H1 (cell line): ENCODE data around the gene TRAF6. TPM values are rescaled to one million over a fixed set of nuclear protein-coding genes. Genes with fewer than 3 reads are reported as not detected.

Experiments used
- CTCF ChIA-PET: fragments of 300-600 bp; sonication (Branson Sonifier 250); formaldehyde crosslinking; loops from one replicate; lab custom pipeline; 2021; ENCODE audit not compliant: partially characterized antibody; lab: Charles Lee
- POLR2A ChIA-PET: fragments of 300-600 bp; sonication (Branson Sonifier 250); formaldehyde crosslinking; loops from one replicate; lab custom pipeline; 2021; ENCODE audit warnings: inconsistent platforms; ENCODE audit not compliant: partially characterized antibody; lab: Charles Lee
- DNase-seq, 2 experiments: peaks; one replicate each; pipeline versions ENCODE4 v3.0.0 to v3.0.0-alpha.2; 2010 to 2022; ENCODE audit warnings: low spot score in 2 of 2, low read depth in 1 of 2, mixed read lengths in 1 of 2
- FAIRE-seq: peaks from 2 replicates; lab custom pipeline; 2011; peaks lifted over from hg19 to GRCh38; lab: Jason Lieb, UNC
- H2AFZ ChIP-seq: 2 replicates; pipeline ENCODE4 v1.8.1; 2012; ENCODE audit warnings: low read length, inconsistent platforms
- H2AK5ac ChIP-seq: 2 replicates; pipeline ENCODE4 v1.6.1; 2013; ENCODE audit warnings: low read depth, low read length
- H2BK120ac ChIP-seq: replicated peaks from 2 replicates; pipeline ENCODE3; 2013; ENCODE audit warnings: low read depth, low read length, inconsistent platforms
- H2BK12ac ChIP-seq: 2 replicates; pipeline ENCODE4 v1.6.1; 2013; ENCODE audit warnings: low read depth, low read length
- H2BK15ac ChIP-seq: 2 replicates; pipeline ENCODE4 v1.6.1; 2013; ENCODE audit warnings: low read length
- H2BK20ac ChIP-seq: 2 replicates; pipeline ENCODE4 v1.6.1; 2013; ENCODE audit warnings: low read length
- H2BK5ac ChIP-seq: 2 replicates; pipeline ENCODE4 v1.6.1; 2013; ENCODE audit warnings: low read depth, low read length
- H3K14ac ChIP-seq: 2 replicates; pipeline ENCODE4 v1.6.1; 2013; ENCODE audit warnings: inconsistent platforms; ENCODE audit not compliant: insufficient read length
- H3K18ac ChIP-seq: 2 replicates; pipeline ENCODE4 v1.6.1; 2013; ENCODE audit warnings: low read length; ENCODE audit errors: extremely low read depth
- H3K23ac ChIP-seq: 2 replicates; pipeline ENCODE4 v1.6.1; 2013; ENCODE audit warnings: inconsistent platforms; ENCODE audit not compliant: insufficient read length
- H3K23me2 ChIP-seq: 2 replicates; pipeline ENCODE4 v1.6.1; 2013; ENCODE audit warnings: low read depth, low read length
- H3K27ac ChIP-seq: 2 replicates; pipeline ENCODE4 v1.6.1; 2011; ENCODE audit warnings: low read depth, low read length, inconsistent platforms
- H3K27me3 ChIP-seq, 4 experiments: replicated peaks in 1 of 4; 1 replicate in 1 of 4; 2 replicates in 3 of 4; pipeline versions ENCODE4 v1.6.1 to v1.8.1; 2011 to 2013; ENCODE audit warnings: low read length in 3 of 4, mild to moderate bottlenecking in 3 of 4, inconsistent platforms in 2 of 4, mixed read lengths in 2 of 4, moderate library complexity in 1 of 4; ENCODE audit not compliant: control insufficient read depth in 3 of 4, insufficient read depth in 3 of 4; ENCODE audit errors: extremely low read depth in 1 of 4
- H3K36me3 ChIP-seq, 4 experiments: 2 replicates each; pipeline versions ENCODE4 v1.6.1 to v1.8.1; 2011 to 2013; ENCODE audit warnings: mild to moderate bottlenecking in 4 of 4, low read length in 3 of 4, moderate library complexity in 2 of 4, control low read depth in 1 of 4, inconsistent platforms in 1 of 4; ENCODE audit not compliant: insufficient read depth in 4 of 4, control insufficient read depth in 2 of 4
- H3K4ac ChIP-seq: replicated peaks from 2 replicates; pipeline ENCODE3; 2013; ENCODE audit warnings: low read length, low read depth, mixed read lengths, inconsistent platforms; ENCODE audit not compliant: insufficient read length
- H3K4me1 ChIP-seq, 4 experiments: replicated peaks in 1 of 4; 1 replicate in 1 of 4; 2 replicates in 3 of 4; pipeline versions ENCODE4 v1.6.1 to v1.8.1; 2011 to 2013; ENCODE audit warnings: low read length in 3 of 4, inconsistent platforms in 2 of 4, mixed read lengths in 1 of 4; ENCODE audit not compliant: insufficient read depth in 4 of 4, control insufficient read depth in 3 of 4
- H3K4me2 ChIP-seq, 2 experiments: 2 replicates each; pipeline versions ENCODE4 v1.6.1 to v1.8.1; 2011 to 2013; ENCODE audit warnings: low read depth in 2 of 2, low read length in 2 of 2, control low read depth in 1 of 2, inconsistent platforms in 1 of 2, mild to moderate bottlenecking in 1 of 2; ENCODE audit not compliant: insufficient read depth in 1 of 2
- H3K4me3 ChIP-seq, 4 experiments: fragments of 200-600, 300-600 bp in 1 of 4; sonication (generic), shearing (Covaris generic), sonication (Bioruptor Twin) in 1 of 4; 2 replicates each; pipeline versions ENCODE4 v1.5.1 to v1.8.1; 2011 to 2016; ENCODE audit warnings: low read length in 4 of 4, low read depth in 3 of 4, control low read depth in 2 of 4, inconsistent platforms in 2 of 4, mild to moderate bottlenecking in 2 of 4, mixed read lengths in 1 of 4, moderate library complexity in 1 of 4; ENCODE audit not compliant: insufficient read depth in 2 of 4; ENCODE audit errors: extremely low read depth in 1 of 4
- H3K56ac ChIP-seq: replicated peaks from 2 replicates; pipeline ENCODE3; 2013; ENCODE audit warnings: low read depth, mild to moderate bottlenecking, mixed read lengths, low read length, inconsistent platforms; ENCODE audit not compliant: insufficient read length
- H3K79me1 ChIP-seq: 2 replicates; pipeline ENCODE4 v1.6.1; 2013; ENCODE audit warnings: low read depth, low read length, control low read depth
- H3K79me2 ChIP-seq, 2 experiments: 2 replicates each; pipeline versions ENCODE4 v1.6.1 to v1.8.1; 2012 to 2013; ENCODE audit warnings: low read length in 2 of 2, mild to moderate bottlenecking in 2 of 2, inconsistent platforms in 1 of 2; ENCODE audit not compliant: insufficient read depth in 2 of 2, control insufficient read depth in 1 of 2
- H3K9ac ChIP-seq, 4 experiments: replicated peaks in 1 of 4; 1 replicate in 1 of 4; 2 replicates in 3 of 4; pipeline versions ENCODE4 v1.6.1 to v1.8.1; 2011 to 2013; ENCODE audit warnings: low read depth in 3 of 4, low read length in 3 of 4, control low read depth in 2 of 4, mild to moderate bottlenecking in 2 of 4, moderate library complexity in 2 of 4, inconsistent platforms in 1 of 4; ENCODE audit errors: extremely low read depth in 1 of 4
- H3K9me3 ChIP-seq, 2 experiments: 2 replicates each; pipeline versions ENCODE4 v1.6.1 to v1.8.1; 2012 to 2013; ENCODE audit warnings: mild to moderate bottlenecking in 2 of 2, moderate library complexity in 2 of 2, control low read depth in 1 of 2, inconsistent platforms in 1 of 2, low read depth in 1 of 2, low read length in 1 of 2, mixed read lengths in 1 of 2; ENCODE audit not compliant: insufficient read depth in 2 of 2
- H4K20me1 ChIP-seq, 2 experiments: replicated peaks in 1 of 2; 2 replicates each; pipeline versions ENCODE3 to v1.8.1; 2011 to 2013; ENCODE audit warnings: inconsistent platforms in 2 of 2, low read length in 2 of 2, mild to moderate bottlenecking in 1 of 2; ENCODE audit not compliant: insufficient read depth in 2 of 2, control insufficient read depth in 1 of 2
- H4K5ac ChIP-seq: 2 replicates; pipeline ENCODE4 v1.6.1; 2013; ENCODE audit warnings: low read length, low read depth, mixed read lengths, inconsistent platforms; ENCODE audit not compliant: insufficient read length
- H4K8ac ChIP-seq: 2 replicates; pipeline ENCODE4 v1.8.0; 2013; ENCODE audit warnings: mild to moderate bottlenecking, moderate library complexity, low read length, inconsistent platforms; ENCODE audit not compliant: insufficient read depth; ENCODE audit errors: extremely low read depth
- H4K91ac ChIP-seq: replicated peaks from 2 replicates; pipeline ENCODE3; 2013; ENCODE audit warnings: low read length, mixed read lengths, inconsistent platforms; ENCODE audit not compliant: insufficient read length
- BCL11A ChIP-seq, 2 experiments: IDR thresholded peaks; one replicate each; pipeline ENCODE4 v1.6.1; 2011; ENCODE audit warnings: low read depth in 2 of 2, low read length in 2 of 2, mild to moderate bottlenecking in 2 of 2
- CREB1 ChIP-seq: IDR thresholded peaks from 2 replicates; pipeline ENCODE4 v1.6.1; 2012; ENCODE audit warnings: inconsistent platforms
- RAD21 ChIP-seq, 2 experiments: IDR thresholded peaks in 1 of 2; conservative IDR thresholded peaks in 1 of 2; 2 replicates each; pipeline ENCODE4 v1.6.1; 2011; ENCODE audit warnings: low read depth in 2 of 2, low read length in 2 of 2, improper control_type of control experiment in 1 of 2, inconsistent platforms in 1 of 2, mild to moderate bottlenecking in 1 of 2, moderate library complexity in 1 of 2
- TAF7 ChIP-seq: optimal IDR thresholded peaks from 2 replicates; pipeline ENCODE3; 2011; ENCODE audit warnings: low read depth, mild to moderate bottlenecking, inconsistent platforms, low read length, moderate library complexity, borderline replicate concordance
- polyA plus RNA-seq, 7 experiments: library from polyadenylated mRNA; depleted of rRNA in 3 of 7; stranded (reverse) in 5 of 7; unstranded in 2 of 7; fragments of >200 nt in 5 of 7; fragments of 200-250 nt in 2 of 7; gene quantifications; 1 replicate in 5 of 7; 2 replicates in 1 of 7; 4 replicates in 1 of 7; pipeline versions ENCODE4 v1.2.1 to v1.2.3, GENCODE V29; 2011 to 2013; ENCODE audit warnings: missing spikeins in 2 of 7, mixed read lengths in 2 of 7
- total RNA-seq: library from RNA; stranded (reverse); fragmentation: NEBNext Ultra II Directional; extraction: Animal tissue kit (Norgen Biotek cat#: 25700); gene quantifications from 2 replicates; pipeline ENCODE4 v1.2.1, GENCODE V29; 2021

The TRAF6 gene
- total and polyA plus RNA-seq, 2 of the 8 experiments (the other 6 are each of a cell fraction or from before 2014, with no cell fraction given): 4.6 to 8.8 TPM

GRCh38 chr11:36480833-36481232 is 29.2 kb downstream of the TRAF6 start:
- Histone ChIP-seq H2AK5ac (no peak overlapping the region), H2BK5ac (no peak overlapping the region), H3K4me1 (no peaks in the 10 kb centered on the region), H3K4me3 (no peak overlapping the region), H3K79me2 (no peaks in the 10 kb centered on the region), H3K9me3 (no peaks in the 10 kb centered on the region), H3K14ac (no peak overlapping the region), H4K8ac (no peak overlapping the region), H2BK12ac (no peak overlapping the region), H3K36me3 (no peaks in the 10 kb centered on the region), H4K91ac (no peak overlapping the region), H3K79me1 (no peaks in the 10 kb centered on the region), H3K23ac (no peak overlapping the region), H2BK20ac (no peak overlapping the region), H2AFZ (no peak overlapping the region), H3K18ac (no peak overlapping the region), H3K23me2 (no peaks in the 10 kb centered on the region), H3K4ac (no peak overlapping the region), H2BK15ac (no peak overlapping the region), H4K20me1 (no peaks in the 10 kb centered on the region), H2BK120ac (no peak overlapping the region), H4K5ac (no peak overlapping the region), H3K27ac (no peak overlapping the region), H3K27me3 (no peaks in the 10 kb centered on the region), H3K4me2 (no peak overlapping the region), H3K56ac (no peak overlapping the region), H3K9ac (no peak overlapping the region)
- no peak for DNase-seq
- FAIRE-seq: no peak
- TF ChIP-seq TAF7 (no peak), CREB1 (no peak), RAD21 (IDR thresholded peaks at IDR 0.05 in 1 of 2, conservative IDR thresholded peaks at IDR 0.05 in 1 of 2; ENCODE audit: low read depth in 2 of 2, low read length in 2 of 2) (no peak), BCL11A (IDR thresholded peaks at IDR 0.05; ENCODE audit: low read depth in 2 of 2, low read length in 2 of 2) (no peak)
- ChIA-PET CTCF (interaction anchor here (1.2 to 6.5 kb wide), 5 partner anchors 12 to 275 kb away, joined by 3 to 152 read pairs (median 45); partner anchors contain the start of genes COMMD9 and PRR5L), POLR2A (interaction anchor here (0.6 kb wide), 1 partner anchor 382 kb away, joined by 3 read pairs; no protein-coding TSS in a partner anchor)
